Suprapubic skin (tissue), 3 donors: ENCODE data around the gene AGO1.

Source experiments
- POLR2A ChIP-seq, 2 donors: fragments of 450-650 bp; IDR thresholded peaks; one replicate each; pipeline ENCODE4 v1.6.1; 2017; ENCODE audit warnings: antibody characterized with exemption in 2 of 2, mild to moderate bottlenecking in 2 of 2, moderate library complexity in 2 of 2
- TF ChIP-seq, protein P1 (sequence below), 2 donors: fragments of 200-600 bp in 1 of 2; fragments of 450-650 bp in 1 of 2; sonication (generic) in 1 of 2; IDR thresholded peaks; one replicate each; pipeline ENCODE4 v1.5.1; 2016 to 2019; ENCODE audit warnings: antibody characterized with exemption in 2 of 2, mild to moderate bottlenecking in 1 of 2, moderate library complexity in 1 of 2

DNA sequence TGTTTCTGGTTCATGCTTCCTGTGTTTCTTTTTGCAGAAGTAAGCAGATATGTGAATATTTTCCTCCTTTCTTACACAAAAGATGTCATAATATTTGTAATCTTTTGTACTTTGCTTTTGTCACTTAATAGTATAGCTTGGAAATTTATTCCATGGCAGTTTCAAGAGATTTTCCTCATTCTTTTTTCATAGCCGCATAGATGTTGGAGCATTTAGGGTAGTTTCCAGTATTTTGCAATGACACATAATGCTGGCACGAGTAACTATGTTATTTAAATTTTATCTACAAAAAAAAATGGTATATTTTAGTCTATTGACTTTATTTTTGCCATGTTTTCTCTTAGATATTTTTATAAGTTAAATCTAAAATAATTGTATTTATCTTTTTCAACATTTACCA, 88.6 kb downstream of the AGO1 start:
- TF ChIP-seq, protein P1, sequence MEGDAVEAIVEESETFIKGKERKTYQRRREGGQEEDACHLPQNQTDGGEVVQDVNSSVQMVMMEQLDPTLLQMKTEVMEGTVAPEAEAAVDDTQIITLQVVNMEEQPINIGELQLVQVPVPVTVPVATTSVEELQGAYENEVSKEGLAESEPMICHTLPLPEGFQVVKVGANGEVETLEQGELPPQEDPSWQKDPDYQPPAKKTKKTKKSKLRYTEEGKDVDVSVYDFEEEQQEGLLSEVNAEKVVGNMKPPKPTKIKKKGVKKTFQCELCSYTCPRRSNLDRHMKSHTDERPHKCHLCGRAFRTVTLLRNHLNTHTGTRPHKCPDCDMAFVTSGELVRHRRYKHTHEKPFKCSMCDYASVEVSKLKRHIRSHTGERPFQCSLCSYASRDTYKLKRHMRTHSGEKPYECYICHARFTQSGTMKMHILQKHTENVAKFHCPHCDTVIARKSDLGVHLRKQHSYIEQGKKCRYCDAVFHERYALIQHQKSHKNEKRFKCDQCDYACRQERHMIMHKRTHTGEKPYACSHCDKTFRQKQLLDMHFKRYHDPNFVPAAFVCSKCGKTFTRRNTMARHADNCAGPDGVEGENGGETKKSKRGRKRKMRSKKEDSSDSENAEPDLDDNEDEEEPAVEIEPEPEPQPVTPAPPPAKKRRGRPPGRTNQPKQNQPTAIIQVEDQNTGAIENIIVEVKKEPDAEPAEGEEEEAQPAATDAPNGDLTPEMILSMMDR (IDR thresholded peaks at IDR 0.05) = no peak
- TF ChIP-seq POLR2A (IDR thresholded peaks at IDR 0.05) = no peak
